GM18520 (cell line): Measurements from ENCODE around the gene ARFGAP3.
"Not testable (repeated sequence)": the region's sequence is repeated elsewhere in the genome, so short reads cannot be mapped to it uniquely, and the experiment has no call there.

Experiments used
- ATAC-seq: cut with Tn5 transposase; IDR thresholded peaks from one replicate; pipeline ENCODE4 v1.9.1; 2021; ENCODE audit not compliant: unreplicated experiment

ARFGAP3 gene

GRCh38 chr22:42799061-42799460 lies 58.0 kb downstream of the ARFGAP3 start:
- ATAC-seq, result no peak

DNA sequence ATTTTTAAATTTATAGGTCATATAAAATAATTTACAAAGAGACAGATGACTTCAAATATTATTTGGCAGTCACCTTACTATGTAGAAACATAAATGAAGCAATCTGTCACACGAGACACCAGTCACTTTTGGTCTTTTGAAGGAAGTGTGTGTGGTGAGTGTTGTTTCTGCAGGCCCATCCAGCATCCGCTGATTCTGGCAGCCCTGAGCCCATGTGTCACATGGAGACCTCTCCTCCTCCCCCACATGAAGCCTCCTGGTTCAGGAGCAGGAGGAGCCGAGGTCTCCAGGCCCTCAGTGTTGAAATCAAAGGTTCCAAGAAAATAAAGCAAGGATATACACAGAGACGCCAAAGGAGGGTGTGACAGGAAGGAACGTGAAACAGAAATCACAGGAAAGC lies 60.1 kb downstream of the ARFGAP3 start:
- no peak for ATAC-seq

DNA sequence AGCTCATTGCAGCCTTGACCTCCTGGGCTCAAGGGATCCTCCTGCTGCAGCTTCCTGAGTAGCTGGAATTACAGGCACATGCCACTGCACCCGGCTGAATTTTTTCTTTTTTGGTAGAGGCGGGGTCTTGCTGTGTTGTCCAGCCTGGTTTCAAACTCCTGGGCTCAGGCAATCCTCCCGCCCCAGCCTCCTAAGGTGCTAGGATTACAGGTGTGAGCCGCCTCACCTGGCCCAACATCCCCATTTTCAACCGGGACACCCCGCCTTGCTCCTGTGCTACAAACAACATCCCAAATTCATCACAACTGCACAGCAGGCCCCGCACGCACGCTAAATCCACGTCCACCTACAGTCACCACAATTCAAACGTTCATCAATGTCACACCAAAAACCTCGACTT lies 61.0 kb downstream of the ARFGAP3 start:
- no peak for ATAC-seq

GRCh38 chr22:42794551-42795510 lies 62.2 kb downstream of the ARFGAP3 start:
- no peak for ATAC-seq

DNA sequence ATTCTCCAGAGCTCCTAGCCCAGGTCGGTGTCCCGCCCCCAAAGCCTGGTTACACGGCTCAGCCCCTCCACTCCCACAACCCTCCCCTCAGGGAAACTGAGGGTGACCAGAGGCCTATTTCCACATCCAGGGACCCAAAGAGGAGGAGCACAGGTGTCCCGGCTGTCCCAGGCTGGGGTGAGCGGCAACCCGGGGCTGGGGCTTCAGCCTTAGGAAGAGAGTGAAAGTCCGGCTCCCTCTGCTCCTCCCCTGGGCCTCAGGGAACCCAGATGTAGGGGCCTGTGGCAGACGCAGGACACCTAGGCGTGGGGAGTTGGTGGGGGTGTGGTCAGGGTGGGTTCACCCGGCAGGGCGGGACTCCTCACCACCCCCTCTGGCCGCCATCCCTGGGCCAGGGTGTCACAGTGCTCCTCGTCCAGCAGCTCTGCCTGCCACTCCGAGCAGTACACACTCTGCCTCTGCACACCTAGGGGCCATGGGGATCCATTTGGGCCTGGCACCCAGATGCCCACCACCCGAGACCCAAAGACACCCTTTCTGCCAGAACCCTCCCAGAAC lies 63.1 kb downstream of the ARFGAP3 start:
- no peak for ATAC-seq

DNA sequence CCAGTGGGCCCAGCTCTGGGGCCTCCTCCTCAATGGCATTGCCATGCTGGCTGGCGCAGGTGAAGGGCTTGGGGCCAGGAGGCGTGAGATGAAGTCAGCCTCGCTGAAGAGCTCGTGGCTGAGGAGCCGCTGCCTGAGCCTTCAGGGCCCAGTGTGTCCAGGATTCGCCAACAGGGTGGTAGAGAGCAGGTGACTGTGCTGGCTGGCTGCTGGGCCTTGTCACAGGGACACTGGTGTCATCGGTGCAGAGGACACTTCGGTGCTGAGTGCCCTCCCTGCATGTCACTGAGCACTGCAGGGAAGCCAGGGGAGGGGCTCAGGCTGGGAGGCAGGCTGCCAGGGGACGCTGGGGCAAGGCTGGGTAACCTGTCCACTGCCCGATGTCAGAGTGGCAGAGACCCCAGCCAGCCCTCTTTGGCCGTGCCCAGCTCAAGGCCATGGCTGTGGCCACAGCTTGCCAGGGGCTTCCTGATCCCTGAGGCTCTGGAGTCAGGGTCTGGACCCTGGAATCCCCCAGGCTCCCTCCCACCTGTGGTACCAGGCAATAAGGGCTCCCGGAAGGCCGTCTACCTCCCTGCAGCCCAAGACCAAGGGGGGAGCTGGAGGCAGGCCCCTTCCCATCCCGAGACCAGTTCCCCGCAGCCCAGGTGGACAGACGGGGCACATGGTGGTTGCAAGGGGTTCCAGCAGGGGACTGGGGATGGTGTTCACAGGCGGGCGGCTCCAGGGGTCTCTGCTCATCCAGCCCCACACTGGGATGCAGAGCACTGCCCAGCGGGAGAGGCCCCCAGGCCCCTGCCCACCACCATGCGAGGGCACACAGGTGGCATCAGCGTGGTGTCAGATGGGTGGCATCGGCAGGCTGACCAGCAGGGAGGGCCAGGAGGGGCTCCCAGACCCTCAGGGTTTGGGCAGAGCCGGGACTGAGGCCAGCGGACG lies 63.9 kb downstream of the ARFGAP3 start:
- ATAC-seq, result no peak

DNA sequence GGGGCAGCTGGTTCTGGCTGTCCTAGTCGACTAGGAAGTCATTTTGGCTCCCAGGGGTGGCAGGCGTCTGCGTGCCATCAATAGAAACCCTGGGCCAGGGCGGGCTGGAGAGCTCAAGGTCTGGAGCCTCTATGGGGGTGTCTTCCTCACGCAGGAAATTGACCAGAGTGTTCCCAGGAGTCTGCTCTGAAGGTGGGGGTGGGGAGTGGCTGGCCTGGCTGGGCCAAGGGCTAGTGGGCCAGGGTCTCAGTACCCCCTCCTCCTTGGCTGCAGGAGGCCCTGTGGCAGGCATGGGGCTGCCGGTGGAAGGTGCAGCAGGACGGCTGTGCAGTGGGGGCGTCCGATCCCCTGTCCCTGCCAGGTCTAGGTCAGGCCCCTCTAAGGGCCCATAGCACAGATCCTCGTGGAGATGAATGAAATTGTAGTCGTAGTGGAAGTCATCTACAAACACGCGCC lies 64.6 kb downstream of the ARFGAP3 start:
- no peak for ATAC-seq

DNA sequence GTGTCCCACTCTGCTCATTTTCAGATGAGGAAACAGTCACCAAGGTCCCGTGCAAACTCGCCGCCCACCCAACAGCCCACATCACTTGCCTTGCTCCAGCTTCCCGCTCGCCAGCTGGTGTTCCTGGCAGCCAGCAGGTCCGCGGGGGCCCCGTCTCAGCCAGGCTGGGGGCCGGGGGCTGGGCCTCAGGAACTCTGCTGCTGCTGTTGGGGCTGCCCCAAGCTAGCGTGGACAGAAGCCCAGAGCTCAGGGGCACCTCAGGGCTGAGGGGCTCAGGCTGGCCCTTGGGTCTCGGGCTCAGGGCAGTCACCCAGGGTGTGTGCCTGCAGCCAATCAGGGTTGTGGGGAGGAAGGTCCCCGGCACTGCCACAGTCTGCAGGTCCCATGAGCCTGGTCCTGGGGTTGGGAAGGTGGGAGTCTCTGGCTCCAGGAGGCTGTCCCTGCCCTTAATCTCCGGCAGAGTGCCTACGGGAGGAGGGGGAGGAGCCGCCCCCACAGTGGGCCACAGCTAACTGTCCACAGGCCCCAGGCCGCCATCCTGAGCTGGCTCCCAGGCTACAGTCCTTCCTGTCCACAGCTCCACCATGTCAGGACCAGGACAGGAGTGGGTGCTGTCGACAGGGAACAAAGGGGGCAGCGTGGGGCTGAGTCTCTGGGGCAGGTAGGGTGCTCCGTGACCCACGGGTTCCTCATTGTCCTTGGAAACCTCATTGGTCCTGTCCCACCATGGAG lies 65.2 kb downstream of the ARFGAP3 start:
- ATAC-seq, result no peak

GRCh38 chr22:42788466-42788865 lies 68.6 kb downstream of the ARFGAP3 start:
- no peak for ATAC-seq

GRCh38 chr22:42788021-42788420 lies 69.1 kb downstream of the ARFGAP3 start:
- ATAC-seq, result no peak

DNA sequence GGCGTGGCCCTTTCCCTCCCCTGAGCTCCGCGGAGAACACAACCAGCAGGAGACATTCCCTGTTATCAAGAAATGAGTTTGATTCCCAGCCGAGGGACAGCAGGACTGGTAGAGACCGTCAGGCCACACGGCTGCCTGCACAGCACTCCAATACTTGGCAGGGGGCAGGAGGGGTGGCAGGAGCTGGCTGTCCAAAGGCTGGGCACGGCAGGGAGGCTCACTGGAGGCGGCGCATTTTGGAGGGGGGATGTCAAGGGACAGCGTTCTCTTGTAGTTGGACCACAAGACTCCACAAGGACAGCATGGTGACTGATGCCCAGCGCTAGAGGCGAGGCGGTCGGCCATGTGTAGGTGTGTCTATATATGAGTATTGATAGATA lies 69.7 kb downstream of the ARFGAP3 start:
- ATAC-seq, result no peak

- ATAC-seq, result no peak
Measured at GRCh38 chr22:42786606-42787356, 70.3 kb downstream of the ARFGAP3 start.

DNA sequence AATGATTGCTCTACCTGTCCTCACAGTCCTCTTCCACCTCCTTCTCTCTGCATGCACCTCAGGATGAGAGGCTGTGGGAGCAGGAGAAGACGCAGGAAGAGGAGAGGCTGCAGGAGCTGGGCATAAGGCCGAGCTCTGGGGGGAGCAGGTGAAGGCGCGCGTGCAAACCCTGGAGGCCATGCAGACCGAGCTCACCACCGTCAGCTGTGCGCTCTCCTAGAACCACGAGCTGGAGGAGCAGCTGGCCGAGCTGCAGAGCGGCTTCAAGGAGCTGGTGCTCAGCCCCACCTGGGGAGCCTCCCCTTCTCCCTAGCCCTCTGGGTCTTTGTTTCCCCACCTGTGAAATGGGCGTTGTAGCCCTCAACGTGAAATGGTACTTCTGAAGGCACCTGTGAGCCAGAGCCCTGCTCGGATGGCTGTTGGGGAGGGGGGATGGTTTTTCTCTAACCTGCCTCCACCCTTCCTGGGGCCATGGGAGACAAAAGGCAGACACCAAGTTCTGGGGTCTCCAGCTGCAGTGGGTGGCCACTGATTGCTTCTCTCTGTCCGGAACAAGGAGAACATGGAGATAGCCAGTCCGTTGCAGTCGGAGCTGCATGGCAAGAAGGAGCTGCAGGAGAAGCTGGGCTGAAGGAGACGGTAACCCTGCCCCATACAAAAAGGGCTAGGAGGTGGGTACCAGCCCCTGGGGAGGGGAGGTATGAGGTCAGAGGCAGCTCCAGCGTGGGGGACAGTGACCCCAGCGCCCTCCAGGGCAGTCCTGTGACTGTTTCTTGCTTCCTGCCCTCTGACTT lies 71.2 kb downstream of the ARFGAP3 start:
- ATAC-seq, result no peak

- not testable (repeated sequence) for ATAC-seq
Measured at GRCh38 chr22:42782306-42782705, 74.8 kb downstream of the ARFGAP3 start.

- no peak for ATAC-seq
Measured at GRCh38 chr22:42780070-42780540, 77.0 kb downstream of the ARFGAP3 start.

DNA sequence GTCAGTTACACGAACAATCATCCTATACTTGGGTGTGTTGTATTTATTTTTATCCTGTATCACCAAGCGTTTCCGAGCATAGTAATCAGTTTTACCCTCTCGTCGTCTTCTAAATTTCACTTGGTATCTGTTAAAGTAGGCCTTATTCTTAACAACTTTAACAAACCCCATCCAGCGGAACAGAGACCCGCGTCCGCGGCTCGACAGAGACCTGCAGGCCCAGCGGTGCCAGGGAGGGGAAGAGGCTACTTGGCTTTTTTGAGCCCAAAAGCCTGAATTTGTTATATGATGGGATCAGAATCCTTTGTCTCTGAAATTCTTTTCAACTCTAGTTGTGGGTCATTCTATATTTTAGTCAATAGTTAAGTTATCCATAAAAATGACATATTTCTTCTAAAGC lies 79.9 kb downstream of the ARFGAP3 start:
- no peak for ATAC-seq

GRCh38 chr22:42773167-42773566 lies 83.9 kb downstream of the ARFGAP3 start:
- ATAC-seq, result no peak

DNA sequence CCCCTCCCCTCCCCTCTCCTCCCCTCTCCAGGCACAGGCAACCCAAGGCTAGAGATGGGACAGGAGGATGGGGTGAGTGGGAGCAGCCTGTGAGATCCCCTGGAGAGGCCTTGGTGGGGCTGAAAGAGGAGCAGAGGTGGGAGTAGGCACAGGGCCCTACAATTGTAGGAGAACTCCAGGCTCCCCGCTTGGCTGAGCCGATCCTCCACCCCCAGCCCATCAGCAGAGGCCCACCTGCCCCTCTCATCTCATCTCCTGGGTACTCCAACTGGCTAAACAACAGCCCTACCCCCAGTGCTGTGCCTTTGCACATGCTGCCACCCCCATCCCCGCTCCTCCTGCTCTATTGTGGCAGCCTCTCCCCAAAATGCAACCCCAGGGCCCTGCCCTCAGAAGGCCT lies 84.4 kb downstream of the ARFGAP3 start:
- ATAC-seq, result no peak
